ENCODE results near the gene AGAP1.

GRCh38 chr2:236146436-236146835 is 652.6 kb downstream of the AGAP1 start:
- TF ChIP-seq JUNB (IDR thresholded peaks at IDR 0.05) (no peak), POLR2A (IDR thresholded peaks at IDR 0.05; ENCODE audit: low read length) (no peak), RAD21 (conservative IDR thresholded peaks at IDR 0.05 in 1 of 2, IDR thresholded peaks at IDR 0.05 in 1 of 2) (no peak), RFX5 (IDR thresholded peaks at IDR 0.05) (no peak), EP300 (IDR thresholded peaks at IDR 0.05) (no peak)
- TF ChIP-seq, protein P1, sequence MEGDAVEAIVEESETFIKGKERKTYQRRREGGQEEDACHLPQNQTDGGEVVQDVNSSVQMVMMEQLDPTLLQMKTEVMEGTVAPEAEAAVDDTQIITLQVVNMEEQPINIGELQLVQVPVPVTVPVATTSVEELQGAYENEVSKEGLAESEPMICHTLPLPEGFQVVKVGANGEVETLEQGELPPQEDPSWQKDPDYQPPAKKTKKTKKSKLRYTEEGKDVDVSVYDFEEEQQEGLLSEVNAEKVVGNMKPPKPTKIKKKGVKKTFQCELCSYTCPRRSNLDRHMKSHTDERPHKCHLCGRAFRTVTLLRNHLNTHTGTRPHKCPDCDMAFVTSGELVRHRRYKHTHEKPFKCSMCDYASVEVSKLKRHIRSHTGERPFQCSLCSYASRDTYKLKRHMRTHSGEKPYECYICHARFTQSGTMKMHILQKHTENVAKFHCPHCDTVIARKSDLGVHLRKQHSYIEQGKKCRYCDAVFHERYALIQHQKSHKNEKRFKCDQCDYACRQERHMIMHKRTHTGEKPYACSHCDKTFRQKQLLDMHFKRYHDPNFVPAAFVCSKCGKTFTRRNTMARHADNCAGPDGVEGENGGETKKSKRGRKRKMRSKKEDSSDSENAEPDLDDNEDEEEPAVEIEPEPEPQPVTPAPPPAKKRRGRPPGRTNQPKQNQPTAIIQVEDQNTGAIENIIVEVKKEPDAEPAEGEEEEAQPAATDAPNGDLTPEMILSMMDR (IDR thresholded peaks at IDR 0.05): no peak

Measured in A549 (cell line).